Stimulated activated CD4-positive, alpha-beta T cell treated with anti-CD3 and anti-CD28 coated beads, Interleukin-2, amount 100 ng/mL, for 24 hours (primary cell): ENCODE data around the gene MRTFB.
A peak's percentile ranks its signal among the peaks of the same experiment; 100 is the strongest.

Source experiments
- DNase-seq, 2 donors: peaks; one replicate each; pipeline ENCODE4 v3.0.0-alpha.2; 2020

The MRTFB gene

GRCh38 chr16:14296663-14297062 is 225.5 kb downstream of the MRTFB start:
- DNase-seq, result no peak

GRCh38 chr16:14298374-14299122 is 227.4 kb downstream of the MRTFB start:
- no peak for DNase-seq

GRCh38 chr16:14300705-14301168 is 229.6 kb downstream of the MRTFB start:
- peak in 1 of 2 donors; percentile 49 for DNase-seq

- DNase-seq, result peak in 1 of 2 donors; percentile 14
These were observed 230.3 kb downstream of the MRTFB start for GRCh38 chr16:14301169-14302030.

- peak in 1 of 2 donors; percentile 19 for DNase-seq
These were observed 230.9 kb downstream of the MRTFB start for GRCh38 chr16:14302031-14302398.

- DNase-seq, result peak; percentile 27 to 37
These were observed 231.5 kb downstream of the MRTFB start for GRCh38 chr16:14302399-14303181.

- DNase-seq, result no peak
These were observed 232.1 kb downstream of the MRTFB start for GRCh38 chr16:14303182-14303618.

- no peak for DNase-seq
These were observed 232.7 kb downstream of the MRTFB start for GRCh38 chr16:14303639-14304394.

GRCh38 chr16:14304891-14305460 is 233.9 kb downstream of the MRTFB start:
- DNase-seq, result no peak

GRCh38 chr16:14306485-14307058 is 235.5 kb downstream of the MRTFB start:
- DNase-seq, result no peak

GRCh38 chr16:14307059-14307526 is 236.0 kb downstream of the MRTFB start:
- no peak for DNase-seq

- DNase-seq, result no peak
These were observed 236.6 kb downstream of the MRTFB start for GRCh38 chr16:14307527-14308367.

- no peak for DNase-seq
These were observed 237.2 kb downstream of the MRTFB start for GRCh38 chr16:14308368-14308723.

GRCh38 chr16:14309001-14309886 is 238.1 kb downstream of the MRTFB start:
- peak; percentile 24 to 30 for DNase-seq

- peak in 1 of 2 donors; percentile 37 for DNase-seq
These were observed 238.8 kb downstream of the MRTFB start for GRCh38 chr16:14309906-14310305.

GRCh38 chr16:14310519-14310991 is 239.4 kb downstream of the MRTFB start:
- DNase-seq, result no peak

- no peak for DNase-seq
These were observed 243.0 kb downstream of the MRTFB start for GRCh38 chr16:14314116-14314515.

GRCh38 chr16:14315683-14316320 is 244.7 kb downstream of the MRTFB start:
- no peak for DNase-seq
